T-helper 2 cell (primary cell): ENCODE measurements around the gene KIFAP3.
"Not testable (repeated sequence)": the region's sequence is repeated elsewhere in the genome, so short reads cannot be mapped to it uniquely, and the experiment has no call there.

Experiments used
- DNase-seq, 5 experiments: peaks; one replicate each; pipeline versions ENCODE4 v3.0.0 to v3.0.0-alpha.2; 2012 to 2022
- total RNA-seq, 2 donors: gene quantifications; one replicate each; lab custom pipeline; 2026; lab: John Stamatoyannopoulos, UW

KIFAP3 gene
- total RNA-seq = 16.2 to 30.1 reads per million in 2 donors

GRCh38 chr1:170074250-170075157, at the start of gene KIFAP3:
TSS of gene KIFAP3 (minus strand) at chr1:170074695. CDS start at chr1:170074467, 228 bp downstream.
- peak; percentile 83 to 98 (median 93) for DNase-seq

GRCh38 chr1:170122366-170122765, 47.9 kb upstream of the KIFAP3 start:
- no peak for DNase-seq

- DNase-seq = no peak
Observed at GRCh38 chr1:170114906-170115305, 40.4 kb upstream of the KIFAP3 start.

GRCh38 chr1:170113140-170113539, 38.6 kb upstream of the KIFAP3 start:
- DNase-seq = not testable (repeated sequence)

GRCh38 chr1:170097449-170097948, 23.0 kb upstream of the KIFAP3 start:
- no peak for DNase-seq

- no peak for DNase-seq
Observed at GRCh38 chr1:170096806-170097340, 22.4 kb upstream of the KIFAP3 start.

GRCh38 chr1:170095976-170096748, 21.7 kb upstream of the KIFAP3 start:
- DNase-seq = no peak

- DNase-seq = not testable (repeated sequence)
Observed at GRCh38 chr1:170094697-170095616, 20.5 kb upstream of the KIFAP3 start.

- DNase-seq = no peak
Observed at GRCh38 chr1:170086399-170087032, 12.0 kb upstream of the KIFAP3 start.

- no peak for DNase-seq
Observed at GRCh38 chr1:170085091-170085490, 10.6 kb upstream of the KIFAP3 start.

GRCh38 chr1:170078610-170079189, 4.2 kb upstream of the KIFAP3 start:
- DNase-seq = no peak

GRCh38 chr1:170077926-170078325, 3.4 kb upstream of the KIFAP3 start:
- DNase-seq = peak in 1 of 5 experiments; percentile 41

GRCh38 chr1:170076952-170077351, 2.5 kb upstream of the KIFAP3 start:
- DNase-seq = not testable (repeated sequence)

- DNase-seq = no peak
Observed at GRCh38 chr1:170076199-170076598, 1.7 kb upstream of the KIFAP3 start.

- no peak for DNase-seq
Observed at GRCh38 chr1:170075186-170075585, 691 bp upstream of the KIFAP3 start.

GRCh38 chr1:170073893-170074249, 624 bp downstream of the KIFAP3 start:
- DNase-seq = no peak

GRCh38 chr1:170071378-170071777, 3.1 kb downstream of the KIFAP3 start:
- no peak for DNase-seq

- DNase-seq = no peak
Observed at GRCh38 chr1:170068923-170069322, 5.6 kb downstream of the KIFAP3 start.

- peak in 1 of 5 experiments; percentile 22 for DNase-seq
Observed at GRCh38 chr1:170067253-170067819, 7.2 kb downstream of the KIFAP3 start.

- no peak for DNase-seq
Observed at GRCh38 chr1:170064821-170065220, 9.7 kb downstream of the KIFAP3 start.
